ENCODE measurements around the gene PTGES2.

DNA sequence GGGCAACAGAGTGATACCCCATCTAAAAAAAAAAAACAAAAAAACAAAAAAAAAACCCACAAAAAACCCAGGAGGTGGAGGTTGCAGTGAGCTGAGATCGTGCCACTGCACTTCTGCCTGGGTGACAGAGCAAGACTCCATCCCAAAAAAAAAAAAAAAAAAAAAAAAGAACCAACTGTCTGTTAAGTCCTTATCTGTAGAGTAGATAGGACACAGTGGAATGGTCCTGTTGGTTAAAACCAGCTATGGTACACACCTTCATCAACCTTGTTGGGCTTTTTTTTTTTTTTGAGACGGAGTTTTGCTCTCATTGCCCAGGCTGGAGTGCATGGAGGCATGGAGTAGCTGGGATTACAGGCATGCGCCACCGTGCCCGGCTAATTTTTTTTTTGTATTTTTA, 47.3 kb downstream of the PTGES2 start:
- TF ChIP-seq CTCF (conservative IDR thresholded peaks at IDR 0.05) (no peak), ZFX (IDR thresholded peaks at IDR 0.05) (no peak)
